T-helper 1 cell (primary cell): ENCODE measurements around the gene SERTAD3.
A peak's percentile ranks its signal among the peaks of the same experiment; 100 is the strongest.
"Not testable (repeated sequence)": the region's sequence is repeated elsewhere in the genome, so short reads cannot be mapped to it uniquely, and the experiment has no call there.

ENCODE experiments used
- DNase-seq, 5 donors: peaks; one replicate each; pipeline ENCODE4 v3.0.0-alpha.2; 2012 to 2020

The SERTAD3 gene

GRCh38 chr19:40457953-40458596 lies 13.9 kb upstream of the SERTAD3 start:
- DNase-seq = no peak

GRCh38 chr19:40457048-40457447 lies 12.9 kb upstream of the SERTAD3 start:
- no peak for DNase-seq

GRCh38 chr19:40453943-40454342 lies 9.8 kb upstream of the SERTAD3 start:
- not testable (repeated sequence) for DNase-seq

- DNase-seq = no peak
Observed at GRCh38 chr19:40453151-40453735, 9.1 kb upstream of the SERTAD3 start.

- no peak for DNase-seq
Observed at GRCh38 chr19:40452016-40452415, 7.9 kb upstream of the SERTAD3 start.

- no peak for DNase-seq
Observed at GRCh38 chr19:40450664-40451063, 6.5 kb upstream of the SERTAD3 start.

GRCh38 chr19:40449506-40449905 lies 5.4 kb upstream of the SERTAD3 start:
- DNase-seq = no peak

GRCh38 chr19:40446263-40446784 lies 2.2 kb upstream of the SERTAD3 start:
- DNase-seq = no peak

- no peak for DNase-seq
Observed at GRCh38 chr19:40445780-40446262, 1.7 kb upstream of the SERTAD3 start.

GRCh38 chr19:40444825-40445312 lies 734 bp upstream of the SERTAD3 start:
- no peak for DNase-seq

GRCh38 chr19:40443131-40443999 lies 770 bp downstream of the SERTAD3 start:
- peak; percentile 99 to 100 (median 100) for DNase-seq

- no peak for DNase-seq
Observed at GRCh38 chr19:40442328-40443130, 1.6 kb downstream of the SERTAD3 start.

GRCh38 chr19:40441719-40442253 lies 2.3 kb downstream of the SERTAD3 start:
- no peak for DNase-seq

- DNase-seq = no peak
Observed at GRCh38 chr19:40438284-40438683, 5.9 kb downstream of the SERTAD3 start.

GRCh38 chr19:40433391-40434216 lies 10.5 kb downstream of the SERTAD3 start:
- peak; percentile 36 to 58 (median 47) for DNase-seq

- not testable (repeated sequence) for DNase-seq
Observed at GRCh38 chr19:40432760-40433159, 11.4 kb downstream of the SERTAD3 start.

- DNase-seq = no peak
Observed at GRCh38 chr19:40431698-40432097, 12.4 kb downstream of the SERTAD3 start.

GRCh38 chr19:40430242-40430641 lies 13.9 kb downstream of the SERTAD3 start:
- DNase-seq = not testable (repeated sequence)

- DNase-seq = not testable (repeated sequence)
Observed at GRCh38 chr19:40428197-40428596, 15.9 kb downstream of the SERTAD3 start.

- peak; percentile 100 for DNase-seq
Observed at GRCh38 chr19:40425450-40426287, 18.5 kb downstream of the SERTAD3 start, which contains the start of gene SERTAD1. TSS of gene SERTAD1 (minus strand) at chr19:40425992. CDS start at chr19:40423546, 2,446 bp downstream.
